ENCODE data around the gene ABCG8.

- TF ChIP-seq CTCF (IDR thresholded peaks at IDR 0.05) (no peak), EZH2 (IDR thresholded peaks at IDR 0.05; ENCODE audit: borderline replicate concordance, insufficient read depth, low read depth, low read length, poor library complexity, severe bottlenecking) (no peak)
Measured at GRCh38 chr2:43890855-43891254, 52.1 kb downstream of the ABCG8 start.

All from B cell (primary cell).